HepG2 (cell line): Measurements from ENCODE around the gene EVA1A.

Experiments used
- ATAD3A ChIP-seq: sonication (generic); formaldehyde crosslinking; IDR thresholded peaks from 2 replicates; pipeline ENCODE4 v1.4.0; 2020; ENCODE audit warnings: missing genetic modification reagents
- ETV6 ChIP-seq: sonication (generic); formaldehyde crosslinking; conservative IDR thresholded peaks from 2 replicates; pipeline ENCODE4 v1.4.0; 2020; ENCODE audit warnings: missing genetic modification reagents
- FOSL1 ChIP-seq: sonication (generic); formaldehyde crosslinking; IDR thresholded peaks from 2 replicates; pipeline ENCODE4 v1.9.0; 2021; ENCODE audit warnings: missing genetic modification reagents, borderline replicate concordance
- GABPA ChIP-seq, 2 experiments: IDR thresholded peaks; 2 replicates each; pipeline ENCODE4 v1.6.1; 2011 to 2016; ENCODE audit warnings: low read depth in 2 of 2, low read length in 1 of 2, missing biosample characterization in 1 of 2, missing genetic modification characterization in 1 of 2
- MYC ChIP-seq: sonication (generic); formaldehyde crosslinking; IDR thresholded peaks from 2 replicates; pipeline ENCODE4 v1.9.0; 2021; ENCODE audit warnings: missing genetic modification reagents, borderline replicate concordance
- REPIN1 ChIP-seq: sonication (generic); formaldehyde crosslinking; IDR thresholded peaks from 2 replicates; pipeline ENCODE4 v1.8.0; 2022; ENCODE audit warnings: missing genetic modification reagents, low read depth, mild to moderate bottlenecking, borderline replicate concordance
- U2AF2 ChIP-seq: fragments of 200-400 bp; formaldehyde crosslinking; IDR thresholded peaks from 2 replicates; pipeline ENCODE4 v1.6.1; 2017; ENCODE audit warnings: low read depth, mild to moderate bottlenecking, low read length
- ZBED4 ChIP-seq: sonication (generic); formaldehyde crosslinking; IDR thresholded peaks from 2 replicates; pipeline ENCODE4 v1.4.0; 2020; ENCODE audit warnings: missing genetic modification reagents, borderline replicate concordance
- ZBTB43 ChIP-seq: sonication (generic); formaldehyde crosslinking; conservative IDR thresholded peaks from 2 replicates; pipeline ENCODE4 v1.4.0; 2020; ENCODE audit warnings: missing genetic modification reagents
- ZNF253 ChIP-seq: sonication (generic); formaldehyde crosslinking; IDR thresholded peaks from 2 replicates; pipeline ENCODE4 v1.8.0; 2022; ENCODE audit warnings: mild to moderate bottlenecking, missing genetic modification reagents, borderline replicate concordance
- ZNF670 ChIP-seq: sonication (generic); formaldehyde crosslinking; IDR thresholded peaks from 2 replicates; pipeline ENCODE4 v1.8.0; 2022; ENCODE audit warnings: mild to moderate bottlenecking, missing genetic modification reagents, borderline replicate concordance
- ZSCAN25 ChIP-seq: sonication (generic); formaldehyde crosslinking; IDR thresholded peaks from 2 replicates; pipeline ENCODE4 v1.8.0; 2022; ENCODE audit warnings: mild to moderate bottlenecking, missing genetic modification reagents
- TF ChIP-seq, protein P1 (sequence below), 2 experiments: IDR thresholded peaks; 2 replicates each; pipeline ENCODE4 v1.6.1; 2011 to 2012; ENCODE audit warnings: low read length in 2 of 2, borderline replicate concordance in 1 of 2, low read depth in 1 of 2, mild to moderate bottlenecking in 1 of 2, moderate library complexity in 1 of 2

DNA sequence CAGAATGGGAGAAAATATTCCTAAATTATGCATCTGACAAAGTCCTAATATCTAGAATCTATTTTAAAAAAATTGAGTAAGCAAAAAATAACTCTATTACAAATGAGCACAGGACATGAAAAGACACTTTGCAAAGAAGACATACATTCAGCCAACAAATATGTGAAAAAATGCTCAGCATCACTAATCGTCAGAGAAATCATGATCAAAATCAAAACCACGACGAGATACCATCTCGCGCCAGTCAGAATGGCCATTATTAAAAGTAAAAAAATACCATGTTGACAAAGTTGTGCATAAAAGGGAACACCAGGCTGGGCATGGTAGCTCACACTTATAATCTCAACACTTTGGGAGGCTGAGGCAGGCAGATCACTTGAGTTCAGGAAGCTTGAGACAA is 63.5 kb downstream of the EVA1A start:
- TF ChIP-seq U2AF2 (no peak), FOSL1 (CRISPR knock-in tag) (no peak), ZBTB43 (CRISPR knock-in tag) (no peak), ATAD3A (CRISPR knock-in tag) (no peak), ZSCAN25 (CRISPR knock-in tag) (no peak), GABPA (IDR thresholded peaks at IDR 0.05; ENCODE audit: low read depth, low read length) (no peak), GABPA (CRISPR knock-in tag; IDR thresholded peaks at IDR 0.05; ENCODE audit: low read depth) (no peak), ETV6 (no peak), ZNF253 (CRISPR knock-in tag) (no peak), ZNF670 (CRISPR knock-in tag) (no peak), ZBED4 (no peak), MYC (no peak), REPIN1 (CRISPR knock-in tag) (no peak)
- TF ChIP-seq, protein P1, sequence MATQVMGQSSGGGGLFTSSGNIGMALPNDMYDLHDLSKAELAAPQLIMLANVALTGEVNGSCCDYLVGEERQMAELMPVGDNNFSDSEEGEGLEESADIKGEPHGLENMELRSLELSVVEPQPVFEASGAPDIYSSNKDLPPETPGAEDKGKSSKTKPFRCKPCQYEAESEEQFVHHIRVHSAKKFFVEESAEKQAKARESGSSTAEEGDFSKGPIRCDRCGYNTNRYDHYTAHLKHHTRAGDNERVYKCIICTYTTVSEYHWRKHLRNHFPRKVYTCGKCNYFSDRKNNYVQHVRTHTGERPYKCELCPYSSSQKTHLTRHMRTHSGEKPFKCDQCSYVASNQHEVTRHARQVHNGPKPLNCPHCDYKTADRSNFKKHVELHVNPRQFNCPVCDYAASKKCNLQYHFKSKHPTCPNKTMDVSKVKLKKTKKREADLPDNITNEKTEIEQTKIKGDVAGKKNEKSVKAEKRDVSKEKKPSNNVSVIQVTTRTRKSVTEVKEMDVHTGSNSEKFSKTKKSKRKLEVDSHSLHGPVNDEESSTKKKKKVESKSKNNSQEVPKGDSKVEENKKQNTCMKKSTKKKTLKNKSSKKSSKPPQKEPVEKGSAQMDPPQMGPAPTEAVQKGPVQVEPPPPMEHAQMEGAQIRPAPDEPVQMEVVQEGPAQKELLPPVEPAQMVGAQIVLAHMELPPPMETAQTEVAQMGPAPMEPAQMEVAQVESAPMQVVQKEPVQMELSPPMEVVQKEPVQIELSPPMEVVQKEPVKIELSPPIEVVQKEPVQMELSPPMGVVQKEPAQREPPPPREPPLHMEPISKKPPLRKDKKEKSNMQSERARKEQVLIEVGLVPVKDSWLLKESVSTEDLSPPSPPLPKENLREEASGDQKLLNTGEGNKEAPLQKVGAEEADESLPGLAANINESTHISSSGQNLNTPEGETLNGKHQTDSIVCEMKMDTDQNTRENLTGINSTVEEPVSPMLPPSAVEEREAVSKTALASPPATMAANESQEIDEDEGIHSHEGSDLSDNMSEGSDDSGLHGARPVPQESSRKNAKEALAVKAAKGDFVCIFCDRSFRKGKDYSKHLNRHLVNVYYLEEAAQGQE (IDR thresholded peaks at IDR 0.05; ENCODE audit: borderline replicate concordance in 1 of 2, low read depth in 1 of 2, low read length in 2 of 2), result no peak
